Activated CD8-positive, alpha-beta memory T cell treated with anti-CD3 and anti-CD28 coated beads, Interleukin-2, amount 50 U/mL, for 24 hours (primary cell): ENCODE measurements around the gene STK33.

Source experiments
- DNase-seq: peaks from one replicate; pipeline ENCODE4 v3.0.0-alpha.2; 2020; ENCODE audit errors: extremely low read depth

The STK33 gene

DNA sequence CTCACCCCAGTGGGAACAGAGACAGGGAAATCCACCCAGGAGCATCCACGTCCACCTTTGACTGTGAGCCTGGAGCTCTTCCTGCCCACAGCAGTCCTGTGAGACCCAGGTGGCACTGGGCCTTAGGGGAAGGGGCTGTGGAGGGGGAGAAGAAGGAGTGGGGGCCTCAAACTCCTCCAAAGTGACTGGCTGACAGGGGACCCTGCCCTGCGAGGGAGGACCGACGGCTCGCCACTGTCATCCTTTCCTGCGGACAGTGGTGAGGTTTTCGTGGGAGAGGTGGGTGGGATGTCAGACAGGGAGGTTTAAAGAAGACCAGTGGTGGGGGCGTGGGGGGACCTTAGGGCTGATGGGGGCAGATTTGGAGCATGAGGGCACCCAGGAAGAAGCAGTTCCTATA, 237.8 kb downstream of the STK33 start:
- DNase-seq, result no peak

DNA sequence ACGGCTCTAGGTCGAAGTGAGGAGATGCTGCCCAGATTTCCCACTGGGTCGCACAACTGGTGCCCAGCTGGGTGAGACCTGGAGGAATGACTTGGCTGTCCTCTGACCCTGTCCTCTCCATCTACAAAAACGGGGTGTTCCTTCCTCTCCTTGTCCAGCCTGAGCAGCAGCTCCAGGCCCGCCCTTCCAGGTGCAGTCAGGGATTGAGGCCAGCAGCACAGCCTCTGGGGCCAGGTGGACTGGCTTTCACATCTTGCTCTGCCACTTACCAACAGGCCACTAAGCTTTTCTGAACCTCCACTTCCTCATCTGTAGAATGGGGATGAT, 238.6 kb downstream of the STK33 start:
- no peak for DNase-seq

DNA sequence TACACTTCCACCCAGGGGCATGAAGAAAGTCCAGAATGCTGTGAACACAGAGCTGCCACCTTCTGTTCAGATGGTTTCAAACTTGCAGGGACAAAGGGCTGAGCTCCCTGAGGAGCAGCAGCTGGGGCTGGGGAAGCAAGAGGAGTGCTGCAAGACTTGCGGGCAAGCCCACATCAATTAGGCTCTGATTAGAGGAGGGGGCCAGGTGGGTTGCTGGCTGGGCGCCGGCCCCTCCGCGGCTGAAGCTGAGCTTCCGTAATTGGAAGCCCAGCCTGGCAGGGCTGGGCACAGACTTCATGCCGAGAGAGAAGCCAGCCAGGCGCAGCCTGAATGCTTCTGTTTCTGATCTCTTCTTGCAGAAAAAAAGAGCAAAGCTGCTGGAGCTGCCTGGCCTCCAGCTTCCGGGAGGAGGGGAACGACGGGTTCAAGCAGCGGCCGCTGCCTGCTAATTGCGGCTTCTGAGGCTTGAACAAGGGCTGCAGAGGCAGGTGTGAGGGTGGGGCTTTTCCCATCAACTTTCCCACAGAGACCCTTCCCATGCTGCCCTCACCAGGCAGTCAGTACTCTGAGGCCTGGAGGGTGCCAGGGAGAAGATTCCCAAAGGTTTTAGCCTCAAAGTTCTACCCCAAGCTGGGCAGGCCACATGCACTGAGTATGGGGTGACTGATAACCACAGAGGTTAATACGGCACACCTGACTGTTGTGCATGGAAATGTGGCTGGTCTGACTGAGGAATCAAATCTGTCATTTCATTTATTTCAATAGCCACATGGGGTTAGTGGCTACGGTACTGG, 239.2 kb downstream of the STK33 start:
- no peak for DNase-seq

DNA sequence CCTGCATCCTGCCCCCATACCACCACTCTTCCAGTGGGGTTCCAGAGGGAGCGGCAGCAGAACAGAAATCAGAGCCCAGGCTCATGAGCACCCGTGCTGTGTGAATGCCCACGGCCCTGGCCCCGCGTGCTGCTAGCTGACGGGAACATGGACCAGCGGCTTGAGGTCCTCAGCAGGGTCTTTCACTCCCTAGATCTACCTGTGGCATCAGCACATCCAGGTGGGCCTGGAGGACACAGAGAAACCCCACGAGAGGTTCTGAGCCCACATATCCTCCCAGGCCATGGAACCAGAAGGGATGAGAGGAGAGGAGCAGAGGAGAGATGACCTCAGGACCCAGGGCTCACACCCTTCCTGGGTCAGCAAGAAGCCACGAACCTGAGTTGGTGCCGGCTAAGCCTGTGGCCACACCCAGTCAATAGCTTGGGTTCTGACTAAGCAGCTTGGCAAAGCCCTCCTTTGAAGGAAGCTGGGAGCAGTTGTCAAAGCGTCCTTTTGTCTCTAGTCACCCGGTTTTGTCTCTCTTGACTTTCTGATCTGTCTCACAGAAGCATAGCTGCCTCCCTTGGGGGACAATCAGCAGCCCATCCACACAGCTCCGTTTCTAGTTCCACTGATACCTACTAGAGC, 241.0 kb downstream of the STK33 start:
- DNase-seq, result no peak

DNA sequence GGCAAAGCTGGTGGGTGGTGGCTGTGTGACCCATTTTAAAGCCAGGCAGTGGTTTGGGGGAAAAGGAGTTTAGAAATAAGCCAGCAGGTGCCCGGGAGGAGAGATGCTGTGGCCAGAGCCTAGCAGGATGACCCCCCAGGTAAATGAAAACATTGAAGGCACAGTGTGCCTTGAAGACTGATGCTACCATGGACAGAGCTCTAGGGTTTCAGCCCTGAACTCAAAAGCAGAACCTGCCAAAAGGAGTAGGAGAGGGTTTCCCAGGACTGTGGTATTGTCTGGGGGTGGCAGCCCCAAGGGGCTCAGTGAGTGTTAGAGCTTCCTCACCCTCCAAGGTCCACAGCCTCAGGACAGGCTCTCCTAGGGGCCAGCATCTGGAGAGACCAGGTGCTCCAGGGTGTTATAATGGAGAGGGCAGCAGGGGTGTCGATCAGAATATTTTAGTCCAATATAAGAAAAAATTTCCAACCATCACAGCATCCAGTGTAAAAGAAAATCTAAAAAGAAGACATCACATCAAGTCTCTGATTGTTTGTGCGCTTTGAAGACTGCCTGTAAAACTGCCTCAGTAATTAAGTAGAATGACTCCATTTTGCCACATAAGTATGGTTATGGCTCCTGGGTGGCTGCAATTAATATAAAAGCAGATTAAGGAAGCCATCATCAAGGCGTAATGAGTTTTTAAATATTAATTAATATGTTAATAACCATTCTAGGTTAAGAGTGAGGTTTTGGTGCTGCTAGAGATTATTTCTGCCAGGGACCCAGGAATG, 241.7 kb downstream of the STK33 start:
- no peak for DNase-seq

DNA sequence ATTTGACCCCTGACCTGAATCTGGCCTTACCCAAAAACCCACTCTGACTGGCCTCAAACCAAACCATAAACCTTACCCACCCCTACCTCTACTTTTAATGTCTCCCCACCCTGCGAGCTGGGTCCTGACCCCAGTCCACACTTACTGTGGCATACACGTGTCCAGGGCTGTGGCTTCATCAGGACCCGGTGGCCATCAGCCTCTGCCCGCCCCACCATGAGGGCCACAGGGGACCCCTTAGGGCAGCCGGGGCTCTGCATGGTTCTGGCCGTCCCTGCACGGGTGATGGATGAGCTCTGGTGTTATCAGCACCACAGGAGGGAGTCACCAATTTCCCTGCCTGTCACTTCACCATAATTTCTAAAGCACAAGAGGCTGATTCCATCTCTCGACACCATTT, 242.8 kb downstream of the STK33 start:
- DNase-seq, result no peak

DNA sequence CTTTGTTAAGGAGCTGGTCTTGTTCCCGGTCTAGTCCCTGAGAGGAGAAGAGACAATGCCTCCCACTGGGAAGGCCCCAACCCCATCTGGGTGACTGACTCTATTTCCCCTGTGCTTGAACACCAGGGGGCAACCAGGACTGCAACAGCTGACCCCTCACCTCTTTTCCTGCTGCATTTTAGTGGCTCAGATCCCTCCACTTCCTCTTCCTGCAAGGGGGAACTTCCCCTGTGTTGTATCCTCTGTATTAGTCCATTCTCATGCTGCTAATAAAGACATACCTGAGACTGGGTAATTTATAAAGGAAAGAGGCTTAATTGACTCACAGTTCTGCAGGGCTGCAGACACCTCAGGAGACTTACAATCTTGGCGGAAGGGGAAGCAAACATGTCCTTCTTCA, 246.1 kb downstream of the STK33 start:
- no peak for DNase-seq

DNA sequence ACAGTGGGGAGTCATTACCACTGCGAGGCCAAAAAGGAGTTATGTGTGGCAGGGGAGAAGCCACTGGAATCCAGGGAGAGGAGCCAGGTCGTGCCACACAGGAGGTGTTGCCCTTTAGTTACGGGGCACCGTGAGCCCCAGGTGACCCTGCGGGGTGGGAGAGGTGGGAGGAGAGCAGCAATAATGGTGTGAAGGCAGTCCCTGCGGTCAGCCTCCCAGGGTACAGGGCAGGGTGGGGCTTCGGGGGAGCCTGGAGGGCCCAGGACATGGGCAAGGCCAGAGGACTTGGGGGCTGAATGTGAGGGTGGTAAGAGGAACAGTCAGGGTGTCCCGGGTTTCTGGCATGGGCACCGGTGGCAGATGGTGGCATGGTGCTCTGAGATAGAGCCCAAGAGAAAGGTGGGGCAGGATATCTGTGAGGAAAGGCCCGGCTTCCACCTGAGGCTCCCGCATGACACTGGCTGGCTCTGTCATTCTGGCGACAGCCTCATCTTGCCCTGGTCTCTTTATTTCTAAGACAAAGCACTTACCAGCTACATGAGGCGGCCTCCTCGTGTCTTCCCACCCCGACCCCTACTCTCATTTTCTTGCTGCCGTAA, 247.8 kb downstream of the STK33 start:
- DNase-seq, result no peak

DNA sequence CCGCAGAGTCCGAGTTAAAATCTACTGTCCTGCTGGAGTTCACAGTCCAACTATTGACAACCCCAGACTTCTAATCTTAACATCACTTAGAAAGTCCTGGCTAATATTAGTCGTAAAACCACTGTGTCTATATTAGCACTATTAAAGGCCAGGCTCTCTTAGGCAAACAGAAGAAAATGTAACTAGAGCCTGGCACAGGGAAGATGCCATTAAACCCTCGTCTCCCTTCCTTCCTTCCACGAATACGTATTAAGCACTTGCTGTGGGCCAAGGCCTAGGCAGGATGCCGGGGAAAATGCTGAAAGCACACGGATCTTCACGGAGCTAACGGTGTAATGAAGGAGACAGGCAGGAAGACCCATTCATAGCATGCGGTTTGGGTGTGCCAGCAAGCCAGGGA, 248.8 kb downstream of the STK33 start:
- DNase-seq, result no peak

DNA sequence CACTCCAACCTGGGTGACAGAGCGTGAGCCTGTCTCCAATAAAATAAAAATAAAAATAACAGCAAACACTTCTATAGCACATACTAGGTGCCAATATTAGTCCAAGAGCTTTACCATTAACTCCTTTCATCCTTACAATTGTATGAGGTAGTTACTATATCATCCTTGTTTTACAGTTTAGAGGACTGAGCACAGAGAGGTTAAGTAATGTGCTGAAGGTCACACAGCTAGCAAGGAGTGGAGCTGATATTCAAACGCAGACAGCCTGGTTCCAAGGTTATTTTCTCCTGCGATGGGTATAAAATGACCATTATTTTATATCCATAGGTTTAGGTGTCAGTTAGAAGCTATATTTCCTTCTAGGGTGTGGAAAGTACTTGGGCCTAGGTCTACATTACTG, 249.7 kb downstream of the STK33 start:
- no peak for DNase-seq

DNA sequence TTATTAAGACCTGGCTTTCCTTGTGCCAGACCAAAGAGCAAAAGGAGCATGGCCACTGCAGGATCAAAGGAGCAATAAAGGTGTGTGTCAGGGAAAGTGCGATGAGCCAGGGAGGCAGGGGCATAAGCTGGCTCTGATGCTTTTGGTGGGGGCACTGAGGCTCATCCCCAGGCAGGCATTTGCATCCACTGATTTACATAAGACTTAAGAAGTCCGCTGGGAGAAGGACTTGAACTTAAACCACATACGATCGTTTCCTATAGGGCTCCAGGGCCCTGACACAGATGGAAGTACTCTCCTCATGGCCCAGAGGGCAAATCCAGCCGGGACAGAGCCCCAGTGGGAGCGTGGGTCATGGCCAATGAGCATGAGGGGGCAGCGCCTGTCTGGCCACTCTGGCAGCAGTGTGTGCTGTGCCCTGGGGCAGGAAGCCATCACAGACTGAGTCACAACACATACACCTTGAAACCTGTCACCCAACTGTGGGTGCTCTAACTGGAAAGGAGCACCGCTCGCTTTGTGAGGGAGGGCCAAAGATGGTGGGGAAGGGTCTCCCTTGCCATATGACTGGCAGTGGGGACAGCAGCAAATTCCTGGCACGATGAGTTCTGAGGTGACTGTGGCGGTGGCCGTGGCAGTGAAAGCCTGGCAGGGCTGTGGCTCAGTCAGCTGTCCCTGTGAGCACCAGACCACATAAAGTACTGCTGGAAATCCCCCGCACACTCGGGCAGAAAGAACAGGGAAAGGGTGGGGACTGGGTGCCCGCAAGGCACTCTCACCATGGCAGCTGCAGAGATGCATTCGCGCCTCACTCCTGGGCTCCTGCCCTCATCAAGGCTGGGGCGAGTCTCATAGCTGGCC, 251.0 kb downstream of the STK33 start:
- no peak for DNase-seq

DNA sequence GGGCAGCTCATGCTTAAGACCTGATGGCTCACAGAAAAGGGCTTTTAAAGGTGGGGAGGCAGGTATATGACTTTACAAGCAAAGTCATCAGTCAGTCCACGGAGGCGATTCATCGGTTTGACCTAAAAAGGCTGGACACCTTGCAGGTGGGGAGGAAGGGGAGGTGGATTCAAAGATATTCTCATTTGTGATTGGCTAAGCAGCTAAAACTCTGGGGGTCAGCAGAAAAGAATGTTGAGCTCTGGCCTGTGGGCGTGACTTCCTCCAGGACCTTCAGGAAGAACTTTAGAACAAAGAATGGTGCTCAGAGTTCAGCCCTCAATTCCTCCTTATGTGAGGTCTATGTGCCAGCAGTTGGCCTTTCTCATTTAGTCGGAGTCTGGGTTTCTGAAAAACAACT, 252.0 kb downstream of the STK33 start:
- DNase-seq, result no peak
